ENCODE measurements around the gene GDF10. TPM values are rescaled to one million over a fixed set of nuclear protein-coding genes. Genes with fewer than 3 reads are reported as not detected.

The GDF10 gene
- total and polyA plus RNA-seq, 10 of the 15 experiments (the other 5 are each of a cell fraction or from before 2014, with no cell fraction given), result not detected

- TF ChIP-seq TCF7 (IDR thresholded peaks at IDR 0.05; ENCODE audit: borderline replicate concordance), result no peak
These were observed 59.1 kb downstream of the GDF10 start (continued) for GRCh38 chr10:47359101-47359500.

- RAD21 ChIA-PET (ENCODE audit: unreplicated experiment), result no interaction called here
- FAIRE-seq, result no peak
These were observed 59.8 kb downstream of the GDF10 start for GRCh38 chr10:47359626-47360418.

More at GRCh38 chr10:47359626-47360418, 59.8 kb downstream of the GDF10 start:
- Histone ChIP-seq H3K27ac (ENCODE audit: control insufficient read depth, insufficient read depth) (no peak overlapping the region), H3K36me3 (ENCODE audit: control insufficient read depth in 2 of 2, insufficient read depth in 2 of 2, low read length in 1 of 2) (no peaks in the 10 kb centered on the region), H3K79me2 (ENCODE audit: control insufficient read depth, insufficient read depth, low read length) (no peaks in the 10 kb centered on the region), H3K4me2 (ENCODE audit: control insufficient read depth, insufficient read depth) (no peak overlapping the region), H2AFZ (ENCODE audit: control insufficient read depth, low read depth, low read length) (no peak overlapping the region), H4K20me1 (ENCODE audit: control insufficient read depth, insufficient read depth) (no peaks in the 10 kb centered on the region), H3K27me3 (replicated peaks in 1 of 2; ENCODE audit: control insufficient read depth in 2 of 2, insufficient read depth in 2 of 2, low read length in 1 of 2) (no peaks in the 10 kb centered on the region; a peak in 1 of 4 replicates), H3K4me3 (no peak overlapping the region), H3K9ac (ENCODE audit: control insufficient read depth, insufficient read depth, low read length) (no peak overlapping the region), H3K9me3 (replicated peaks; ENCODE audit: control insufficient read depth, insufficient read depth, low read length) (no peaks in the 10 kb centered on the region), H3K4me1 (ENCODE audit: control insufficient read depth, insufficient read depth, low read length) (no peaks in the 10 kb centered on the region)
- TF ChIP-seq NR2C1 (IDR thresholded peaks at IDR 0.05) (no peak), HCFC1 (IDR thresholded peaks at IDR 0.05; ENCODE audit: low read length) (no peak), STAT3 (IDR thresholded peaks at IDR 0.05; ENCODE audit: low read depth, low read length) (no peak), ZNF622 (IDR thresholded peaks at IDR 0.05) (no peak), MTA3 (IDR thresholded peaks at IDR 0.05; ENCODE audit: borderline replicate concordance, low read length) (no peak), GABPA (IDR thresholded peaks at IDR 0.05; ENCODE audit: low read depth) (no peak), RFX5 (IDR thresholded peaks at IDR 0.05; ENCODE audit: low read depth, low read length) (no peak), HDAC2 (IDR thresholded peaks at IDR 0.05) (no peak), POLR2A (IDR thresholded peaks at IDR 0.05; ENCODE audit: low read depth, low read length) (no peak), FOXM1 (IDR thresholded peaks at IDR 0.05; ENCODE audit: low read depth, low read length) (no peak), IKZF2 (IDR thresholded peaks at IDR 0.05) (no peak), WRNIP1 (IDR thresholded peaks at IDR 0.05; ENCODE audit: borderline replicate concordance, low read depth, low read length) (no peak), ZNF217 (IDR thresholded peaks at IDR 0.05) (no peak), RELB (IDR thresholded peaks at IDR 0.05; ENCODE audit: low read depth) (no peak), HSF1 (IDR thresholded peaks at IDR 0.05; ENCODE audit: low read depth, low read length) (no peak), PML (IDR thresholded peaks at IDR 0.05; ENCODE audit: low read length) (no peak)
- no peak for DNase-seq (ENCODE audit: low read depth, low spot score)
- SMC1A ChIA-PET (ENCODE audit: uncharacterized antibody, unreplicated experiment), result no interaction called here
- intact Hi-C loops (cut with micrococcal nuclease; ENCODE audit: unreplicated experiment) (no loop called here), in situ Hi-C loops (cut with MboI) (no loop called here)
- CTCF ChIA-PET, result no interaction called here
- BruUV-seq (replicated peaks), result no TSS peak
- POLR2A ChIA-PET, result no interaction called here
- WGBS (ENCODE audit: insufficient coverage, insufficient replicate concordance, low lambda C conversion rate, missing lambda C conversion rate), result 7% methylated on average over 4 of the region's 4 CpGs
- no peak for ATAC-seq
